H1 (cell line): Measurements from ENCODE around the gene CEP85L. TPM values are rescaled to one million over a fixed set of nuclear protein-coding genes. Genes with fewer than 3 reads are reported as not detected.

Experiments
- CTCF ChIA-PET: fragments of 300-600 bp; sonication (Branson Sonifier 250); formaldehyde crosslinking; loops from one replicate; lab custom pipeline; 2021; ENCODE audit not compliant: partially characterized antibody; lab: Charles Lee
- POLR2A ChIA-PET: fragments of 300-600 bp; sonication (Branson Sonifier 250); formaldehyde crosslinking; loops from one replicate; lab custom pipeline; 2021; ENCODE audit warnings: inconsistent platforms; ENCODE audit not compliant: partially characterized antibody; lab: Charles Lee
- DNase-seq, 2 experiments: peaks; one replicate each; pipeline versions ENCODE4 v3.0.0 to v3.0.0-alpha.2; 2010 to 2022; ENCODE audit warnings: low spot score in 2 of 2, low read depth in 1 of 2, mixed read lengths in 1 of 2
- FAIRE-seq: peaks from 2 replicates; lab custom pipeline; 2011; peaks lifted over from hg19 to GRCh38; lab: Jason Lieb, UNC
- H2AFZ ChIP-seq: 2 replicates; pipeline ENCODE4 v1.8.1; 2012; ENCODE audit warnings: low read length, inconsistent platforms
- H2AK5ac ChIP-seq: 2 replicates; pipeline ENCODE4 v1.6.1; 2013; ENCODE audit warnings: low read depth, low read length
- H2BK120ac ChIP-seq: replicated peaks from 2 replicates; pipeline ENCODE3; 2013; ENCODE audit warnings: low read depth, low read length, inconsistent platforms
- H2BK12ac ChIP-seq: 2 replicates; pipeline ENCODE4 v1.6.1; 2013; ENCODE audit warnings: low read depth, low read length
- H2BK15ac ChIP-seq: 2 replicates; pipeline ENCODE4 v1.6.1; 2013; ENCODE audit warnings: low read length
- H2BK20ac ChIP-seq: 2 replicates; pipeline ENCODE4 v1.6.1; 2013; ENCODE audit warnings: low read length
- H2BK5ac ChIP-seq: 2 replicates; pipeline ENCODE4 v1.6.1; 2013; ENCODE audit warnings: low read depth, low read length
- H3K14ac ChIP-seq: 2 replicates; pipeline ENCODE4 v1.6.1; 2013; ENCODE audit warnings: inconsistent platforms; ENCODE audit not compliant: insufficient read length
- H3K18ac ChIP-seq: 2 replicates; pipeline ENCODE4 v1.6.1; 2013; ENCODE audit warnings: low read length; ENCODE audit errors: extremely low read depth
- H3K23ac ChIP-seq: 2 replicates; pipeline ENCODE4 v1.6.1; 2013; ENCODE audit warnings: inconsistent platforms; ENCODE audit not compliant: insufficient read length
- H3K23me2 ChIP-seq: 2 replicates; pipeline ENCODE4 v1.6.1; 2013; ENCODE audit warnings: low read depth, low read length
- H3K27ac ChIP-seq: 2 replicates; pipeline ENCODE4 v1.6.1; 2011; ENCODE audit warnings: low read depth, low read length, inconsistent platforms
- H3K27me3 ChIP-seq, 4 experiments: replicated peaks in 1 of 4; 1 replicate in 1 of 4; 2 replicates in 3 of 4; pipeline versions ENCODE4 v1.6.1 to v1.8.1; 2011 to 2013; ENCODE audit warnings: low read length in 3 of 4, mild to moderate bottlenecking in 3 of 4, inconsistent platforms in 2 of 4, mixed read lengths in 2 of 4, moderate library complexity in 1 of 4; ENCODE audit not compliant: control insufficient read depth in 3 of 4, insufficient read depth in 3 of 4; ENCODE audit errors: extremely low read depth in 1 of 4
- H3K36me3 ChIP-seq, 4 experiments: 2 replicates each; pipeline versions ENCODE4 v1.6.1 to v1.8.1; 2011 to 2013; ENCODE audit warnings: mild to moderate bottlenecking in 4 of 4, low read length in 3 of 4, moderate library complexity in 2 of 4, control low read depth in 1 of 4, inconsistent platforms in 1 of 4; ENCODE audit not compliant: insufficient read depth in 4 of 4, control insufficient read depth in 2 of 4
- H3K4ac ChIP-seq: replicated peaks from 2 replicates; pipeline ENCODE3; 2013; ENCODE audit warnings: low read length, low read depth, mixed read lengths, inconsistent platforms; ENCODE audit not compliant: insufficient read length
- H3K4me1 ChIP-seq, 4 experiments: replicated peaks in 1 of 4; 1 replicate in 1 of 4; 2 replicates in 3 of 4; pipeline versions ENCODE4 v1.6.1 to v1.8.1; 2011 to 2013; ENCODE audit warnings: low read length in 3 of 4, inconsistent platforms in 2 of 4, mixed read lengths in 1 of 4; ENCODE audit not compliant: insufficient read depth in 4 of 4, control insufficient read depth in 3 of 4
- H3K4me2 ChIP-seq, 2 experiments: 2 replicates each; pipeline versions ENCODE4 v1.6.1 to v1.8.1; 2011 to 2013; ENCODE audit warnings: low read depth in 2 of 2, low read length in 2 of 2, control low read depth in 1 of 2, inconsistent platforms in 1 of 2, mild to moderate bottlenecking in 1 of 2; ENCODE audit not compliant: insufficient read depth in 1 of 2
- H3K4me3 ChIP-seq, 4 experiments: fragments of 200-600, 300-600 bp in 1 of 4; sonication (generic), shearing (Covaris generic), sonication (Bioruptor Twin) in 1 of 4; 2 replicates each; pipeline versions ENCODE4 v1.5.1 to v1.8.1; 2011 to 2016; ENCODE audit warnings: low read length in 4 of 4, low read depth in 3 of 4, control low read depth in 2 of 4, inconsistent platforms in 2 of 4, mild to moderate bottlenecking in 2 of 4, mixed read lengths in 1 of 4, moderate library complexity in 1 of 4; ENCODE audit not compliant: insufficient read depth in 2 of 4; ENCODE audit errors: extremely low read depth in 1 of 4
- H3K56ac ChIP-seq: replicated peaks from 2 replicates; pipeline ENCODE3; 2013; ENCODE audit warnings: low read depth, mild to moderate bottlenecking, mixed read lengths, low read length, inconsistent platforms; ENCODE audit not compliant: insufficient read length
- H3K79me1 ChIP-seq: 2 replicates; pipeline ENCODE4 v1.6.1; 2013; ENCODE audit warnings: low read depth, low read length, control low read depth
- H3K79me2 ChIP-seq, 2 experiments: 2 replicates each; pipeline versions ENCODE4 v1.6.1 to v1.8.1; 2012 to 2013; ENCODE audit warnings: low read length in 2 of 2, mild to moderate bottlenecking in 2 of 2, inconsistent platforms in 1 of 2; ENCODE audit not compliant: insufficient read depth in 2 of 2, control insufficient read depth in 1 of 2
- H3K9ac ChIP-seq, 4 experiments: replicated peaks in 1 of 4; 1 replicate in 1 of 4; 2 replicates in 3 of 4; pipeline versions ENCODE4 v1.6.1 to v1.8.1; 2011 to 2013; ENCODE audit warnings: low read depth in 3 of 4, low read length in 3 of 4, control low read depth in 2 of 4, mild to moderate bottlenecking in 2 of 4, moderate library complexity in 2 of 4, inconsistent platforms in 1 of 4; ENCODE audit errors: extremely low read depth in 1 of 4
- H3K9me3 ChIP-seq, 2 experiments: 2 replicates each; pipeline versions ENCODE4 v1.6.1 to v1.8.1; 2012 to 2013; ENCODE audit warnings: mild to moderate bottlenecking in 2 of 2, moderate library complexity in 2 of 2, control low read depth in 1 of 2, inconsistent platforms in 1 of 2, low read depth in 1 of 2, low read length in 1 of 2, mixed read lengths in 1 of 2; ENCODE audit not compliant: insufficient read depth in 2 of 2
- H4K20me1 ChIP-seq, 2 experiments: replicated peaks in 1 of 2; 2 replicates each; pipeline versions ENCODE3 to v1.8.1; 2011 to 2013; ENCODE audit warnings: inconsistent platforms in 2 of 2, low read length in 2 of 2, mild to moderate bottlenecking in 1 of 2; ENCODE audit not compliant: insufficient read depth in 2 of 2, control insufficient read depth in 1 of 2
- H4K5ac ChIP-seq: 2 replicates; pipeline ENCODE4 v1.6.1; 2013; ENCODE audit warnings: low read length, low read depth, mixed read lengths, inconsistent platforms; ENCODE audit not compliant: insufficient read length
- H4K8ac ChIP-seq: 2 replicates; pipeline ENCODE4 v1.8.0; 2013; ENCODE audit warnings: mild to moderate bottlenecking, moderate library complexity, low read length, inconsistent platforms; ENCODE audit not compliant: insufficient read depth; ENCODE audit errors: extremely low read depth
- H4K91ac ChIP-seq: replicated peaks from 2 replicates; pipeline ENCODE3; 2013; ENCODE audit warnings: low read length, mixed read lengths, inconsistent platforms; ENCODE audit not compliant: insufficient read length
- CEBPB ChIP-seq: IDR thresholded peaks from 2 replicates; pipeline ENCODE4 v1.6.1; 2012; ENCODE audit warnings: low read depth, low read length
- EZH2 ChIP-seq: fragments of 200-600 bp; sonication (generic); IDR thresholded peaks from 2 replicates; pipeline ENCODE4 v1.7.1; 2012; ENCODE audit warnings: low read depth, mild to moderate bottlenecking, moderate library complexity, low read length, inconsistent platforms; ENCODE audit not compliant: severe bottlenecking
- GABPA ChIP-seq: IDR thresholded peaks from 2 replicates; pipeline ENCODE4 v1.6.1; 2011; ENCODE audit warnings: mild to moderate bottlenecking, low read length, moderate library complexity, borderline replicate concordance; ENCODE audit not compliant: insufficient read depth
- HDAC6 ChIP-seq: IDR thresholded peaks from one replicate; pipeline ENCODE4 v1.7.1; 2012; ENCODE audit warnings: low read depth, mild to moderate bottlenecking, inconsistent platforms, low read length, moderate library complexity
- PHF8 ChIP-seq: fragments of 200-600 bp; sonication (generic); conservative IDR thresholded peaks from 2 replicates; pipeline ENCODE4 v1.7.1; 2012; ENCODE audit warnings: low read depth, mild to moderate bottlenecking, inconsistent platforms, low read length, moderate library complexity
- POLR2A ChIP-seq, 2 experiments: IDR thresholded peaks; 1 replicate in 1 of 2; 2 replicates in 1 of 2; pipeline ENCODE4 v1.6.1; 2011; ENCODE audit warnings: low read depth in 2 of 2, low read length in 2 of 2, mild to moderate bottlenecking in 2 of 2; ENCODE audit errors: control extremely low read depth in 1 of 2
- POU5F1 ChIP-seq: IDR thresholded peaks from 2 replicates; pipeline ENCODE4 v1.6.1; 2011; ENCODE audit warnings: low read depth, mild to moderate bottlenecking, low read length, moderate library complexity
- RXRA ChIP-seq: IDR thresholded peaks from 2 replicates; pipeline ENCODE4 v1.6.1; 2011; ENCODE audit warnings: low read depth, mild to moderate bottlenecking, low read length, moderate library complexity; ENCODE audit not compliant: insufficient read depth
- SIN3A ChIP-seq, 2 experiments: IDR thresholded peaks in 1 of 2; conservative IDR thresholded peaks in 1 of 2; 2 replicates each; pipeline ENCODE4 v1.6.1; 2011 to 2012; ENCODE audit warnings: low read length in 2 of 2, improper control_type of control experiment in 1 of 2, low read depth in 1 of 2, mild to moderate bottlenecking in 1 of 2
- SIX5 ChIP-seq: IDR thresholded peaks from 2 replicates; pipeline ENCODE4 v1.6.1; 2011; ENCODE audit warnings: mild to moderate bottlenecking, low read depth, low read length
- TAF7 ChIP-seq: optimal IDR thresholded peaks from 2 replicates; pipeline ENCODE3; 2011; ENCODE audit warnings: low read depth, mild to moderate bottlenecking, inconsistent platforms, low read length, moderate library complexity, borderline replicate concordance
- WGBS, 2 experiments: shearing (Covaris generic) in 1 of 2; methylation state at CpG; one replicate each; pipeline versions ENCODE4 v1.1.6 to v1.1.7; 2013 to 2015; ENCODE audit warnings: low lambda C conversion rate in 2 of 2, mixed read lengths in 2 of 2, inconsistent platforms in 1 of 2, low coverage in 1 of 2, missing lambda C conversion rate in 1 of 2; ENCODE audit not compliant: insufficient replicate concordance in 2 of 2, insufficient coverage in 1 of 2, insufficient read length in 1 of 2; ENCODE audit errors: extremely low coverage in 1 of 2, missing lambda C conversion rate in 1 of 2; 5-methylcytosine and 5-hydroxymethylcytosine counted together
- polyA plus RNA-seq, 7 experiments: library from polyadenylated mRNA; depleted of rRNA in 3 of 7; stranded (reverse) in 5 of 7; unstranded in 2 of 7; fragments of >200 nt in 5 of 7; fragments of 200-250 nt in 2 of 7; gene quantifications; 1 replicate in 5 of 7; 2 replicates in 1 of 7; 4 replicates in 1 of 7; pipeline versions ENCODE4 v1.2.1 to v1.2.3, GENCODE V29; 2011 to 2013; ENCODE audit warnings: missing spikeins in 2 of 7, mixed read lengths in 2 of 7
- total RNA-seq: library from RNA; stranded (reverse); fragmentation: NEBNext Ultra II Directional; extraction: Animal tissue kit (Norgen Biotek cat#: 25700); gene quantifications from 2 replicates; pipeline ENCODE4 v1.2.1, GENCODE V29; 2021
- TF ChIP-seq, protein P1 (sequence below): IDR thresholded peaks from 2 replicates; pipeline ENCODE4 v1.6.1; 2011; ENCODE audit warnings: low read depth, mild to moderate bottlenecking, low read length; ENCODE audit not compliant: insufficient read depth
- TF ChIP-seq, protein P2 (sequence below): IDR thresholded peaks from 2 replicates; pipeline ENCODE4 v1.6.1; 2012; ENCODE audit warnings: inconsistent platforms

CEP85L gene
- total and polyA plus RNA-seq, 2 of the 8 experiments (the other 6 are each of a cell fraction or from before 2014, with no cell fraction given): 3.2 to 27.6 TPM

DNA sequence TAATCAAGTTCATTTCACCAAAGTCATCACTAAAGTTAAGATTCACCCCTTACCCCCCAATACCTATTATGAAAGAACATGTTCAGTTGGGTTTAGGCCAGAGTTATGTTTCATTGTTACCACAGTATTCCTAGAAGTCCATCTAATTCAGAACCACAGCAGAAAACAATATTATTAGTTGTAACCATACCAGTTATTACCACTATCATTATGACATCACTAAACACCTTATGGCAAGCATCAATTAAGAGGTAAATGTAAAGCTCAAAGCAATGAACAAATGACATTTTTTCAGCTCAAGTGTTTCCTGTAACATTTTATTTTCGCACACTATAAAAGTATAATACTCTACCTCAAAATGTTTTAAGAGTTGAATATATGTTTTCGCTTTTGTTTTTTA lies 4.4 kb downstream of the CEP85L start:
- H2BK120ac ChIP-seq: no peak overlapping the region
- no peak overlapping the region for H2BK20ac ChIP-seq
- no peaks in the 10 kb centered on the region for H3K27me3 ChIP-seq
- H2BK12ac ChIP-seq: no peak overlapping the region
- H3K14ac ChIP-seq: no peak overlapping the region
- H3K4ac ChIP-seq: no peak overlapping the region
- H3K23ac ChIP-seq: no peak overlapping the region
- peaks cover under 1 to 3% (median under 1%) of the 10 kb centered on the region in 4 experiments; a peak in 5 of 7 replicates for H3K4me1 ChIP-seq
- H3K18ac ChIP-seq: no peak overlapping the region
- ChIA-PET POLR2A (interaction anchor here (1.0 kb wide), 1 partner anchor 10 kb away, joined by 5 read pairs; no protein-coding TSS in a partner anchor), CTCF (interaction anchor here (1.1 kb wide), 1 partner anchor 88 kb away, joined by 4 read pairs; no protein-coding TSS in a partner anchor)
- no peaks in the 10 kb centered on the region for H3K9me3 ChIP-seq
- peaks cover 5% of the 10 kb centered on the region; the same call in 1 of the 2 replicates for H3K23me2 ChIP-seq
- no peak overlapping the region for H4K5ac ChIP-seq
- no peak overlapping the region for H3K27ac ChIP-seq
- H2AFZ ChIP-seq: no peak overlapping the region
- H4K20me1 ChIP-seq: no peaks in the 10 kb centered on the region
- no peak overlapping the region for H4K91ac ChIP-seq
- no peak overlapping the region for H4K8ac ChIP-seq
- DNase-seq: no peak
- peaks cover 0 to 21% of the 10 kb centered on the region in 2 experiments; a peak in 2 of 4 replicates for H3K79me2 ChIP-seq
- 94% methylated on average over 2 of the region's 2 CpGs; no CpG with 5 or more reads in 1 of the 2 experiments for WGBS, 2 experiments
- H2BK15ac ChIP-seq: no peak overlapping the region
- no peak overlapping the region for H2BK5ac ChIP-seq
- no peak for FAIRE-seq
- H2AK5ac ChIP-seq: no peak overlapping the region
- H3K56ac ChIP-seq: no peak overlapping the region
- no peak overlapping the region for H3K4me3 ChIP-seq
- H3K79me1 ChIP-seq: peaks cover 8% of the 10 kb centered on the region
- no peak overlapping the region for H3K9ac ChIP-seq
- no peaks in the 10 kb centered on the region for H3K36me3 ChIP-seq
- H3K4me2 ChIP-seq: no peak overlapping the region
- TF ChIP-seq TAF7 (no peak), GABPA (no peak), POLR2A (IDR thresholded peaks at IDR 0.05; ENCODE audit: control extremely low read depth in 1 of 2, low read depth in 2 of 2, low read length in 2 of 2) (no peak), EZH2 (no peak), SIN3A (conservative IDR thresholded peaks at IDR 0.05 in 1 of 2, IDR thresholded peaks at IDR 0.05 in 1 of 2; ENCODE audit: low read depth in 1 of 2, low read length in 2 of 2) (no peak), SIX5 (no peak), PHF8 (no peak), RXRA (no peak), POU5F1 (no peak), HDAC6 (no peak), CEBPB (no peak)
- TF ChIP-seq, protein P1, sequence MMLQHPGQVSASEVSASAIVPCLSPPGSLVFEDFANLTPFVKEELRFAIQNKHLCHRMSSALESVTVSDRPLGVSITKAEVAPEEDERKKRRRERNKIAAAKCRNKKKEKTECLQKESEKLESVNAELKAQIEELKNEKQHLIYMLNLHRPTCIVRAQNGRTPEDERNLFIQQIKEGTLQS: no peak
- TF ChIP-seq, protein P2, sequence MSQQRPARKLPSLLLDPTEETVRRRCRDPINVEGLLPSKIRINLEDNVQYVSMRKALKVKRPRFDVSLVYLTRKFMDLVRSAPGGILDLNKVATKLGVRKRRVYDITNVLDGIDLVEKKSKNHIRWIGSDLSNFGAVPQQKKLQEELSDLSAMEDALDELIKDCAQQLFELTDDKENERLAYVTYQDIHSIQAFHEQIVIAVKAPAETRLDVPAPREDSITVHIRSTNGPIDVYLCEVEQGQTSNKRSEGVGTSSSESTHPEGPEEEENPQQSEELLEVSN: no peak
